Urothelium cell line (cell line): Measurements from ENCODE around the gene LY6G6C.
"Not testable (repeated sequence)": the region's sequence is repeated elsewhere in the genome, so short reads cannot be mapped to it uniquely, and the experiment has no call there.

Experiments used
- DNase-seq: peaks from one replicate; pipeline ENCODE4 v3.0.0; 2011; ENCODE audit warnings: low spot score, mixed read lengths
- FAIRE-seq: peaks from 2 replicates; lab custom pipeline; 2011; peaks lifted over from hg19 to GRCh38; lab: Jason Lieb, UNC

Gene LY6G6C

GRCh38 chr6:31709157-31709556 is 12.4 kb downstream of the LY6G6C start:
- not testable (repeated sequence) for FAIRE-seq, DNase-seq

GRCh38 chr6:31708224-31708623 is 13.3 kb downstream of the LY6G6C start:
- no peak for DNase-seq
- FAIRE-seq: no peak

- FAIRE-seq (no peak), DNase-seq (no peak)
These were observed 13.8 kb downstream of the LY6G6C start for GRCh38 chr6:31707701-31708100.

GRCh38 chr6:31706599-31706998 is 14.9 kb downstream of the LY6G6C start, which contains the start of gene LY6G6F:
Gene LY6G6F, plus strand, starts transcription at chr6:31706866. Its CDS starts 41 bp downstream, at chr6:31706907.
- FAIRE-seq: no peak
- no peak for DNase-seq

GRCh38 chr6:31705931-31706330 is 15.6 kb downstream of the LY6G6C start:
- DNase-seq (no peak), FAIRE-seq (no peak)

GRCh38 chr6:31702819-31703716 is 18.5 kb downstream of the LY6G6C start, which contains the start of gene ABHD16A:
Gene ABHD16A, minus strand, starts transcription at chr6:31703324. Its CDS starts 43 bp downstream, at chr6:31703281.
- FAIRE-seq: peak; percentile 69

DNA sequence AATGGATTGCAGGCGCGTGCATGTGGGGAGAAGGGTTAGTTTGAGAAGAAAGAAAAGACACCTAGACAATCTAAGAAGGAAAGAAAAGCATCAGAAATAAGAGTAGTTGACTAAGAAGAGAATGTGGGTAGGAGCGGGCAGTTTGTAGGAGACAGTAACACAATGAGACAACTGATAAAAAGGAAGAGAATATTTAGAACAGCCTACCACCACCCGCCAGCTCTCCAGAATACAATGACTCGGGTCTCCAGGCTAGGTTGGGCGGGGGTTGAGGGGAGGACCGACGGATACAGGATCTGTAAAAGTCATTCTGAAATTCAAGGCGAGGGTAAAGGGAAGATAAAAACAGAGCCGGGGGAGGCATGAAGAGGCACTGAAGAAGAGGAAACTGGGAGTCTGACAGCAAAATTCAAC is 19.1 kb downstream of the LY6G6C start:
- DNase-seq: peak; percentile 26
- FAIRE-seq: no peak

More at GRCh38 chr6:31702819-31703716, 18.5 kb downstream of the LY6G6C start, which contains the start of gene ABHD16A:
- peak; percentile 99 for DNase-seq

DNA sequence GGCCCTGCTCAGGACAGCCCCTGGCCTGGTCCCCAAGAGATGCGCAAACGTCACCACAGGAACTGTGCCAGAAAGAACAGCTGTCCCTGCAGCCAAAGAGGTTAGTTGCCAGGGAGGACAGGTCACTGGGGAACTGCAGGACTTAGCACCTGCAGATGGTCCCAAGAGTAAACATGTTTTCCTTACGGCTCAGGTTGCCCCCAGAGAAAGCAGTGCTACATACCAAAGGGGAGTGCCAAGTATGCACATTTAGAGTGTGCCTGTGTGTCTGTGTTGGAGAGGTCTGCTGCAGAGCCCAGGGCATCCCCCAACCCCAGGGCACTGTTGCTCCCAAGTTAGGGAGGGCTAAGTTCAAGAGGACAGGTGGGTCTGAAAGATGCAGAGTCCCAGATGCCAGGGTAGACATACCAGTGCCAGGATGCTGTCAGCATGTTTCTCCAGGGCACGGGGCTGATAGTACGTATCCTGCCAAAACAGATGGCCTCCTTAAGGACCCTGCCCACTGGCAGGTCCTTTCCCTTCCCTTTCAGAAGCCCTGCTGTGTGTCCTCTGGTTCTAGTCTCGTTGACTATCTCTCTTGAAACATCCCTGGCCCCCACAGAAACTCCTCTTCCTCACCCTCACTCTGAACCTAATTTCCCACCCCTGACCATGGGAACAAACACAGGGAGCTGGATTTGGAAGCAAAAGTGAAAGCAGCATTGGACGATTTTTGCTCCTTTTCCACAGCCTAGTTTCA is 19.7 kb downstream of the LY6G6C start:
- no peak for DNase-seq
- no peak for FAIRE-seq

DNA sequence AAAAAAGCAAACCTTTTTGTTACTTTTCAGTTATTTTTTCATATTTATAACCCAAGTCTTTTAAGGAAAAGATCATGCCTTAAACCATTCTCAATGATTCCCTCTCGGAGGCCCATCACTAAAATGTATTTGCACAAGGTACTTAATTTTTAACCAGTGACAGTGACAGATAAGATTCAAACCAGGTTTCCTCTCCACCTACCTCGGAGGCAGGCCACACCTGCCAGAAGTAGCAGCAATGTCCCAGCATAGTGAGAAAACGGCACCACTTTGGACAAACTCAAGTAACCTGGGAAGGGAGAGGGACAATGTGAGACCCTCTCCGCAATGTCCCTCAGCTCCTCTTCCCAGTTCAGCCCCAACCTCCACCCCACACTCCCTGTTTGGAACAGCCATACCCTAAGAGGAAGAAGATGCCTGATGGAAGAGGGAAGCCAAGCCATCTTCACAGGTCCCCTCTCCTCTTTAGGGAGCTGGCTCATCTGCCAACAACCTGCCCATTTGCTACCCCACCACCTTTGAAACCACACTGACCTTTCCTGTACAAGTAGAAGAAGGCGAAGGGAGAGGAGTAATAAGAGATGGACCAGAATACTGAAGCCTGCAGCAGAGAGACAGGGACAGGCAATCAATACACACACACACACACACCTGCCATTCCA is 20.7 kb downstream of the LY6G6C start:
- FAIRE-seq (no peak), DNase-seq (no peak)

DNA sequence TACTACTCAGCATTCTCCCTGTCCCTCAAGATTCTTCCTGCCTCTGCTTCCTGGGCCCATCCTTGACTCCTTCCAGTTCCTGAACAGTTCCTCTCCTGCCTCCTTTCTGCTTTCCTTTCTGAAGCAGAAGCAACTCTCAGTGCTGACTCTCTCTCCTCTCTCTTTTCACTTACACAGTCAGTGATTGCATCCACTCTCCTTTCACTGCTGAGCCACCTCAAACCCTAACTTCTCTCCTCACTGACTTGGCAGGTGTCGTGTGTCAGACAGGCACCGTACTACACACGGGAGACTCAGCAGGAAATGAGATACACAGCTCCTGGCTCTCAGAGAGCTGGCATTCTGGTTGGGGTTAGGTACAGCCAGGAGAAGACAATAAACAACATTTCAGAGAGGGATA is 24.0 kb downstream of the LY6G6C start:
- no peak for FAIRE-seq

GRCh38 chr6:31693535-31693934 is 28.0 kb downstream of the LY6G6C start:
- FAIRE-seq (no peak), DNase-seq (no peak)

More for the DNA sequence above, 24.0 kb downstream of the LY6G6C start:
- DNase-seq: no peak

GRCh38 chr6:31692886-31693285 is 28.7 kb downstream of the LY6G6C start:
- FAIRE-seq (no peak), DNase-seq (no peak)

- FAIRE-seq (no peak), DNase-seq (no peak)
These were observed 29.2 kb downstream of the LY6G6C start for GRCh38 chr6:31692353-31692752.

DNA sequence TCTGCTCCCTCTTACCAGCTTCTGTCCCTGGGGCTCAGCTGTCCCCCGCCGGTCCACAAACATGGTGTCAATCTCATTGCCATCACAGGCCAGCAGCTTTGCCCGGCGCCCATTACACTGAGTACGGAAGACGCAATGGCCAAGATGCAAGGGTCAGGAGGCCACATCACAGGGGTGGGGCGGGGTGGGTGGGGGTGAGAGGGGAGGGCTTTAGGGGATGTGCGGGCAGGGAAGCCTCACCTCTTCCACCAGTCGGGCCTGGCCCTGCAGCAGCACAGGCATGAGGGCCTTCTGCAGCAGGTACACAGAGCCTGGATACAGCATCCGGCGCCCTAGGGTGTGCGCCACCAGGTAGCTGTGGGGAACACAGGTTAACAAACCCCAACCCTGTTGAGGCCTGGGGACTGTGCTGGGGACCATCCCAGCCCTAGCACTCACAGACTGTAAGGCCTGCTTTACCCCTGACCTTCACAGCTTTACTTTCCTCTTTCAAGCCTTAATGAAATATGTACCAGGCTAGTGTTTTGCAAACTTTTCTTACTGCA is 29.9 kb downstream of the LY6G6C start:
- no peak for DNase-seq
- FAIRE-seq: no peak

GRCh38 chr6:31691078-31691463 is 30.5 kb downstream of the LY6G6C start:
- no peak for DNase-seq
- no peak for FAIRE-seq

DNA sequence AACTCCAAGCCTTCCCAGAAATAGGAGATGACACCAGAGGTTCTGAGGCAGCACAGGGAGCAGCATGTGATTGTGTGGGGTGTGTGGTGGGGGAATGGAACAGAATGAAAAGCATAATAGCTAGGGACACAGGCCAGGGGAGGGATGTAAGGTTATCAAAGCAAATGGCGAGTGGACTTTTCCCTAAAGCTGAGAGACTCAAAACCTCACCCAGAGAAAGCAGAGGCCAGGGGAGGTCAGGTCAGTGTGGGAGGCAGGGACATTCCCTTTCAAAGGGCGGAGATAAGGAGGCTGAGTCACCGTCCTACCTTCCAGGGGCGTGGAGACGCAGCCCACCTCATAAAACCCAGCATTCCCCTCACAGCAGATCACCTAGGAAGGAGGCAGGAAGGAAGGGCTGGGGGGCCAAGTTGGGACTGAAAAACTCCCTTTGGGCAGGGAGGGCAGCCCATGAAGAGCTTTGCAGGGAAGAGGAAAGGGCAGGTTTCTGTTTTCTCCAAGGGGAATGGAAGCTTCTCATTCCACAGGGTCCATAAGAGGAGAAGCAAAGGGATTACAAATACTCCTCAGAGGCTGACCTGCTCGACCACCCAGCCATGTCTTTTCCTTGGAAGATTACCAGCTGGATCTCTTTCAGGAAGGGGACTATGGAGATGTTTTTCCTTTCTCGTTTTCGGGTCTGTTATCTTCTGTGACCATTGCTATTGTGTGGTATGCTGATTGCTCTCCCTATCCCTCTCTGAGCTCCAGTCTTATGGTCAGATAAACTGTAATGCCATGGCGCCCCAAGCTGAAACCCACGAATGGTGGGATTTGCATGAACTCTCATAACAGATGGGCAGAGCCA is 31.1 kb downstream of the LY6G6C start:
- FAIRE-seq: no peak
- DNase-seq: no peak

GRCh38 chr6:31689249-31690110 is 32.1 kb downstream of the LY6G6C start:
- FAIRE-seq: peak; percentile 46
- DNase-seq: no peak

- no peak for FAIRE-seq
- DNase-seq: no peak
These were observed 33.5 kb downstream of the LY6G6C start for GRCh38 chr6:31687860-31688693.
